A673 (cell line): ENCODE data around the gene PRDM16. TPM values are rescaled to one million over a fixed set of nuclear protein-coding genes. Genes with fewer than 3 reads are reported as not detected.

Experiments
- Bru-seq: library from RNA; stranded (reverse); fragments of 400-500 nt; gene quantifications from one replicate; lab custom pipeline; 2021; lab: Mats Ljungman, UMichigan
- BruChase-seq, 2 experiments: library from RNA; stranded (reverse); fragments of 400-500 nt; gene quantifications; one replicate each; lab custom pipeline; 2021; lab: Mats Ljungman, UMichigan
- BruUV-seq: library from RNA; stranded (reverse); fragments of 400-500 nt; replicated peaks from 2 replicates; lab custom pipeline; 2021; lab: Mats Ljungman, UMichigan
- CTCF ChIA-PET: fragments of 300-600 bp; sonication (Branson Sonifier 250); formaldehyde crosslinking; loops from one replicate; lab custom pipeline; 2022; ENCODE audit warnings: antibody characterized with exemption; lab: Charles Lee
- POLR2A ChIA-PET: fragments of 300-600 bp; sonication (Branson Sonifier 250); formaldehyde crosslinking; loops from one replicate; lab custom pipeline; 2022; ENCODE audit warnings: antibody characterized with exemption; ENCODE audit not compliant: low non-redundant PET; lab: Charles Lee
- DNase-seq: peaks from one replicate; pipeline ENCODE4 v3.0.0-alpha.2; 2015; ENCODE audit warnings: low spot score
- H3K27ac ChIP-seq: fragments of 200-600 bp; sonication (generic); 2 replicates; pipeline ENCODE4 v1.5.1; 2016; ENCODE audit warnings: mixed run types, low read depth, mild to moderate bottlenecking, mixed read lengths, antibody characterized with exemption, low read length; ENCODE audit not compliant: poor library complexity, severe bottlenecking
- H3K27me3 ChIP-seq: fragments of 200-600 bp; sonication (generic); replicated peaks from 2 replicates; pipeline ENCODE4 v1.6.1; 2017; ENCODE audit warnings: mixed run types, low read depth, mild to moderate bottlenecking, mixed read lengths, antibody characterized with exemption, low read length; ENCODE audit not compliant: insufficient read depth, poor library complexity
- H3K36me3 ChIP-seq: fragments of 200-600 bp; sonication (generic); 2 replicates; pipeline ENCODE4 v1.6.1; 2016; ENCODE audit warnings: mixed run types, mild to moderate bottlenecking, mixed read lengths, antibody characterized with exemption, low read length; ENCODE audit not compliant: insufficient read depth, poor library complexity, severe bottlenecking
- H3K4me1 ChIP-seq: fragments of 200-600 bp; sonication (generic); 2 replicates; pipeline ENCODE4 v1.6.1; 2017; ENCODE audit warnings: mixed run types, mild to moderate bottlenecking, mixed read lengths, antibody characterized with exemption, low read length; ENCODE audit not compliant: insufficient read depth, poor library complexity, severe bottlenecking
- H3K4me3 ChIP-seq: fragments of 200-600 bp; sonication (generic); 2 replicates; pipeline ENCODE4 v1.5.1; 2016; ENCODE audit warnings: low read depth, mixed run types, mild to moderate bottlenecking, mixed read lengths, low read length; ENCODE audit not compliant: poor library complexity, severe bottlenecking
- H3K9me3 ChIP-seq: fragments of 200-600 bp; sonication (generic); 2 replicates; pipeline ENCODE4 v1.6.1; 2016; ENCODE audit warnings: mixed run types, low read depth, mild to moderate bottlenecking, mixed read lengths, antibody characterized with exemption, low read length; ENCODE audit not compliant: poor library complexity, severe bottlenecking
- EZH2 ChIP-seq: fragments of 200-600 bp; sonication (generic); IDR thresholded peaks from 2 replicates; pipeline ENCODE4 v1.6.1; 2017; ENCODE audit warnings: borderline replicate concordance, low read depth, mild to moderate bottlenecking, mixed read lengths, antibody characterized with exemption, low read length; ENCODE audit not compliant: poor library complexity, severe bottlenecking
- intact Hi-C: fragments of 100-400 bp; cut with micrococcal nuclease; formaldehyde crosslinking; loops from one replicate; pipeline ENCODE4 v1.10.0; 2022; ENCODE audit not compliant: unreplicated experiment
- long read RNA-seq: library from polyadenylated mRNA; stranded (forward); transcript quantifications from one replicate; pipeline ENCODE4 v2.0.0, GENCODE V29; 2022
- total RNA-seq: library from RNA; stranded (reverse); gene quantifications from 2 replicates; pipeline ENCODE4 v1.2.3, GENCODE V29; 2021
- TF ChIP-seq, protein P1 (sequence below): fragments of 300-800, 200-600 bp; sonication (generic); conservative IDR thresholded peaks from 2 replicates; pipeline ENCODE4 v1.5.1; 2017; ENCODE audit warnings: low read depth, mild to moderate bottlenecking, antibody characterized with exemption, low read length, moderate library complexity, mixed read lengths

PRDM16 gene
- total RNA-seq, result 0.49 and 0.57 TPM in 2 replicates
- percentile 5 among the genes with signal in this experiment for Bru-seq, nascent RNA
- BruChase-seq, experiment 1, labeled RNA remaining after a 2-hour chase, result percentile 8 among the genes with signal in this experiment
- percentile 10 among the genes with signal in this experiment for BruChase-seq, experiment 2, labeled RNA remaining after a 6-hour chase
- long read RNA-seq, partial matches to known transcripts, result 0 of 1 reads
- long read RNA-seq, other reads (novel, unspliced or antisense), result 1 of 1 reads

GRCh38 chr1:3068564-3069431 lies at the start of gene PRDM16:
PRDM16 (plus strand) TSS chr1:3069203; CDS start chr1:3069260, 57 bp downstream.
- DNase-seq, result peak; percentile 57
- no peaks in the 10 kb centered on the region for H3K4me1 ChIP-seq
- TF ChIP-seq EZH2, result peak; percentile 94
- TF ChIP-seq, protein P1, sequence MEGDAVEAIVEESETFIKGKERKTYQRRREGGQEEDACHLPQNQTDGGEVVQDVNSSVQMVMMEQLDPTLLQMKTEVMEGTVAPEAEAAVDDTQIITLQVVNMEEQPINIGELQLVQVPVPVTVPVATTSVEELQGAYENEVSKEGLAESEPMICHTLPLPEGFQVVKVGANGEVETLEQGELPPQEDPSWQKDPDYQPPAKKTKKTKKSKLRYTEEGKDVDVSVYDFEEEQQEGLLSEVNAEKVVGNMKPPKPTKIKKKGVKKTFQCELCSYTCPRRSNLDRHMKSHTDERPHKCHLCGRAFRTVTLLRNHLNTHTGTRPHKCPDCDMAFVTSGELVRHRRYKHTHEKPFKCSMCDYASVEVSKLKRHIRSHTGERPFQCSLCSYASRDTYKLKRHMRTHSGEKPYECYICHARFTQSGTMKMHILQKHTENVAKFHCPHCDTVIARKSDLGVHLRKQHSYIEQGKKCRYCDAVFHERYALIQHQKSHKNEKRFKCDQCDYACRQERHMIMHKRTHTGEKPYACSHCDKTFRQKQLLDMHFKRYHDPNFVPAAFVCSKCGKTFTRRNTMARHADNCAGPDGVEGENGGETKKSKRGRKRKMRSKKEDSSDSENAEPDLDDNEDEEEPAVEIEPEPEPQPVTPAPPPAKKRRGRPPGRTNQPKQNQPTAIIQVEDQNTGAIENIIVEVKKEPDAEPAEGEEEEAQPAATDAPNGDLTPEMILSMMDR, result no peak
- peak within 1 kb of the TSS; percentile 45 for H3K4me3 ChIP-seq
- no peak within 1 kb of the TSS for H3K27ac ChIP-seq
- peaks cover 85% of the 10 kb centered on the region for H3K27me3 ChIP-seq
- H3K36me3 ChIP-seq, result no peaks in the 10 kb centered on the region
- intact Hi-C loops, result no loop called here
- CTCF ChIA-PET, result no interaction called here
- no TSS peak for BruUV-seq
- no peaks in the 10 kb centered on the region for H3K9me3 ChIP-seq
- POLR2A ChIA-PET, result no interaction called here

- BruUV-seq, result no TSS peak
- POLR2A ChIA-PET, result no interaction called here
- intact Hi-C loops, result no loop called here
- peaks cover 3% of the 10 kb centered on the region for H3K27me3 ChIP-seq
- no peaks in the 10 kb centered on the region for H3K9me3 ChIP-seq
- CTCF ChIA-PET, result no interaction called here
- no peaks in the 10 kb centered on the region for H3K4me1 ChIP-seq
- DNase-seq, result no peak
- H3K36me3 ChIP-seq, result no peaks in the 10 kb centered on the region
- H3K27ac ChIP-seq, result no peak overlapping the region
- H3K4me3 ChIP-seq, result no peak overlapping the region
- no peak for TF ChIP-seq EZH2
- TF ChIP-seq, protein P1, result no peak
Observed at GRCh38 chr1:3019516-3020051, 49.4 kb upstream of the PRDM16 start.

- CTCF ChIA-PET, result no interaction called here
- POLR2A ChIA-PET, result no interaction called here
- no peak overlapping the region for H3K4me3 ChIP-seq
- no peaks in the 10 kb centered on the region for H3K36me3 ChIP-seq
- no peaks in the 10 kb centered on the region for H3K4me1 ChIP-seq
- H3K27me3 ChIP-seq, result peaks cover 4% of the 10 kb centered on the region
- TF ChIP-seq, protein P1, result no peak
- no peak for TF ChIP-seq EZH2
- intact Hi-C loops, result no loop called here
- no TSS peak for BruUV-seq
- no peaks in the 10 kb centered on the region for H3K9me3 ChIP-seq
- H3K27ac ChIP-seq, result no peak overlapping the region
- DNase-seq, result no peak
Observed at GRCh38 chr1:3020263-3020909, 48.6 kb upstream of the PRDM16 start.
